Neutrophil (primary cell): ENCODE measurements around the gene RBMS1.

Experiments
- H3K27ac ChIP-seq: fragments of 200-600 bp; sonication (generic); 2 replicates; pipeline ENCODE4 v1.5.1; 2016; ENCODE audit warnings: mild to moderate bottlenecking, moderate library complexity
- H3K27me3 ChIP-seq: fragments of 200-600 bp; sonication (generic); 2 replicates; pipeline ENCODE4 v1.6.0; 2016; ENCODE audit warnings: mild to moderate bottlenecking
- H3K36me3 ChIP-seq: fragments of 200-600 bp; sonication (generic); 2 replicates; pipeline ENCODE4 v1.5.1; 2017
- H3K4me1 ChIP-seq, 2 experiments: fragments of 200-600 bp in 1 of 2; sonication (generic) in 1 of 2; 1 replicate in 1 of 2; 2 replicates in 1 of 2; pipeline versions ENCODE4 v1.5.1 to v1.6.1; 2013 to 2016; ENCODE audit warnings: low read depth in 1 of 2, low read length in 1 of 2, mild to moderate bottlenecking in 1 of 2, moderate library complexity in 1 of 2; ENCODE audit not compliant: control insufficient read depth in 1 of 2, insufficient read depth in 1 of 2
- H3K4me3 ChIP-seq, 2 experiments: fragments of 200-600 bp in 1 of 2; sonication (generic) in 1 of 2; 1 replicate in 1 of 2; 2 replicates in 1 of 2; pipeline ENCODE4 v1.5.1; 2013 to 2016; ENCODE audit warnings: low read depth in 1 of 2, low read length in 1 of 2, mild to moderate bottlenecking in 1 of 2, moderate library complexity in 1 of 2
- H3K9me3 ChIP-seq: fragments of 200-600 bp; sonication (generic); 2 replicates; pipeline ENCODE4 v1.5.1; 2016
- CTCF ChIP-seq: fragments of 200-600 bp; sonication (generic); IDR thresholded peaks from 2 replicates; pipeline ENCODE4 v1.5.1; 2016; ENCODE audit warnings: antibody characterized with exemption

Gene RBMS1

GRCh38 chr2:160294889-160295288, 198.7 kb downstream of the RBMS1 start:
- peak overlapping the region; percentile 66 for H3K27ac ChIP-seq
- H3K27me3 ChIP-seq, result no peaks in the 10 kb centered on the region
- no peaks in the 10 kb centered on the region for H3K9me3 ChIP-seq
- peaks cover 75% of the 10 kb centered on the region for H3K36me3 ChIP-seq
- H3K4me1 ChIP-seq, result peaks cover 9 to 22% of the 10 kb centered on the region in 2 experiments
- no peak overlapping the region for H3K4me3 ChIP-seq
- TF ChIP-seq CTCF, result no peak

DNA sequence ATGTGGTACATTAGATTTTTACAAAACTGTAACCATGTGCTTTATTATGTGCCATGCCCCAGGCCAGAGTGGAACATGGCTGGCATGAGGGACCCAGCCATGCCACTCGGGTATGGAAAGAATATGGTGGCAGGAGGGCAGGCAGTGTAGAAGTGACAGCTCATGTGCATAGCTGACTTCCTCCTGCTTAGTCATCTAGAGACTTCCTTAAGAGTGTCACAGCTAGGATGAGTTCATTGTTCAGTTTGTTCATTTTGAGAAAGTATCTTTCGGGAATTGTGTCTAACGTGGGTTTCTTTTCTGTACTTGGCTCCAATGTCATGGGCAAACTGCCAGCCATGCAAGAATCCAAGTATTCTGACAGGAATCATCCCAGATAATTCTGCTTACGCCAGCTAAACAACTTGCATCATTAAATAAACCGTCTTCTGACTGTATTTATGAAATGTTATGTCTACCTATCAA, 199.2 kb downstream of the RBMS1 start:
- no peak for TF ChIP-seq CTCF
- Histone ChIP-seq H3K36me3 (peaks cover 72% of the 10 kb centered on the region), H3K4me3 (no peak overlapping the region), H3K27me3 (no peaks in the 10 kb centered on the region), H3K4me1 (peaks cover 9 to 25% of the 10 kb centered on the region in 2 experiments), H3K27ac (peak overlapping the region; percentile 66), H3K9me3 (no peaks in the 10 kb centered on the region)

GRCh38 chr2:160293391-160294091, 200.1 kb downstream of the RBMS1 start:
- no peaks in the 10 kb centered on the region for H3K27me3 ChIP-seq
- H3K27ac ChIP-seq, result peak overlapping the region; percentile 66
- no peaks in the 10 kb centered on the region for H3K9me3 ChIP-seq
- peaks cover 9 to 25% of the 10 kb centered on the region in 2 experiments for H3K4me1 ChIP-seq
- no peak for TF ChIP-seq CTCF
- H3K36me3 ChIP-seq, result peaks cover 70% of the 10 kb centered on the region
- no peak overlapping the region for H3K4me3 ChIP-seq

GRCh38 chr2:160292225-160292624, 201.4 kb downstream of the RBMS1 start:
- no peak for TF ChIP-seq CTCF
- H3K4me1 ChIP-seq, result peaks cover 9 to 25% of the 10 kb centered on the region in 2 experiments
- no peaks in the 10 kb centered on the region for H3K27me3 ChIP-seq
- H3K9me3 ChIP-seq, result no peaks in the 10 kb centered on the region
- peaks cover 67% of the 10 kb centered on the region for H3K36me3 ChIP-seq
- H3K27ac ChIP-seq, result no peak overlapping the region
- no peak overlapping the region for H3K4me3 ChIP-seq

DNA sequence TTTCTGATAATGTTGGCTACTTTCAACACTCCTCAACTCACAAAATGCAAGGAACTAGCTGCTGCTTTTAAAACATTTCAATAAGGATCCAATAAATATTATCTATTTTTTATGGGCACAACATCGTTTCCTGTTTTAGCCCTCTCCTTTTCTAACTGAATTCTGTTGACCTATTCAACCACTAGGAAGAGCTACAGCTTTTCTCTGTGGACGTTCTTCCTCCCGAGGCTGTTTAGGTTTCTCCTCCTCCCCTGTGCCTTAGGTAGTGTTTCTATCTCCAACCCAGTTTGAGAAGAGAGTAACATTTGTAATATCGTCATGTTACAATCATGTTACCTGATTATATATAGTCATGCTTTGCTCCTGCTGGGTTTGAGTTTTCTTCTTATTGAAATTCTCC, 202.2 kb downstream of the RBMS1 start:
- Histone ChIP-seq H3K4me3 (no peak overlapping the region), H3K9me3 (no peaks in the 10 kb centered on the region), H3K4me1 (peaks cover 9 to 25% of the 10 kb centered on the region in 2 experiments), H3K36me3 (peaks cover 67% of the 10 kb centered on the region), H3K27ac (no peak overlapping the region), H3K27me3 (no peaks in the 10 kb centered on the region)
- TF ChIP-seq CTCF, result no peak
